ENCODE results near the gene TMEM161A.

DNA sequence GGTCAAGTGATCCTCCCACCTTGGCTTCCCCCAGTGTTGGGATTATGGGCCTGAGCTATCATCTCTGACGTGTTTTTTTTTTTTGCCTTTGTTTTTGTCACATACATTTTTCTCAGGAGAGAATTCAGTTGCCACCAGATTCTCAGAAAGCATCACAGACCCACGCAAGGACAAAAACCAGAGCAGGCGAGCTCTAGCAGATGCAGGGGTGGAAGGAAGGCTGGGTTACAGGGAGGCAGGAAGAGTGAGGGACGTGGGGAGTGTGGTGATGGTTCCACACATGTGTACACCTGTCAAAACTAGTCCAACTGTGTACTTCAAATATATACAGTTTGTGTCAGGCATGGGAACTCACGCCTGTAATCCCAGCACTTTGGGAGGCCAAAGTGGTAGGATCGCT, 4.3 kb downstream of the TMEM161A start:
- TF ChIP-seq POLR2A (IDR thresholded peaks at IDR 0.05) = no peak
- TF ChIP-seq, protein P1, sequence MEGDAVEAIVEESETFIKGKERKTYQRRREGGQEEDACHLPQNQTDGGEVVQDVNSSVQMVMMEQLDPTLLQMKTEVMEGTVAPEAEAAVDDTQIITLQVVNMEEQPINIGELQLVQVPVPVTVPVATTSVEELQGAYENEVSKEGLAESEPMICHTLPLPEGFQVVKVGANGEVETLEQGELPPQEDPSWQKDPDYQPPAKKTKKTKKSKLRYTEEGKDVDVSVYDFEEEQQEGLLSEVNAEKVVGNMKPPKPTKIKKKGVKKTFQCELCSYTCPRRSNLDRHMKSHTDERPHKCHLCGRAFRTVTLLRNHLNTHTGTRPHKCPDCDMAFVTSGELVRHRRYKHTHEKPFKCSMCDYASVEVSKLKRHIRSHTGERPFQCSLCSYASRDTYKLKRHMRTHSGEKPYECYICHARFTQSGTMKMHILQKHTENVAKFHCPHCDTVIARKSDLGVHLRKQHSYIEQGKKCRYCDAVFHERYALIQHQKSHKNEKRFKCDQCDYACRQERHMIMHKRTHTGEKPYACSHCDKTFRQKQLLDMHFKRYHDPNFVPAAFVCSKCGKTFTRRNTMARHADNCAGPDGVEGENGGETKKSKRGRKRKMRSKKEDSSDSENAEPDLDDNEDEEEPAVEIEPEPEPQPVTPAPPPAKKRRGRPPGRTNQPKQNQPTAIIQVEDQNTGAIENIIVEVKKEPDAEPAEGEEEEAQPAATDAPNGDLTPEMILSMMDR (IDR thresholded peaks at IDR 0.05) = no peak
